NCI-H2227 (cell line): ENCODE data around the gene ACAT2.
A peak's percentile ranks its signal among the peaks of the same experiment; 100 is the strongest.
"Not testable (repeated sequence)": the region's sequence is repeated elsewhere in the genome, so short reads cannot be mapped to it uniquely, and the experiment has no call there.

Experiments used
- DNase-seq: peaks from one replicate; lab custom pipeline; 2025; ENCODE audit not compliant: unreplicated experiment; lab: John Stamatoyannopoulos, UW

Gene ACAT2

DNA sequence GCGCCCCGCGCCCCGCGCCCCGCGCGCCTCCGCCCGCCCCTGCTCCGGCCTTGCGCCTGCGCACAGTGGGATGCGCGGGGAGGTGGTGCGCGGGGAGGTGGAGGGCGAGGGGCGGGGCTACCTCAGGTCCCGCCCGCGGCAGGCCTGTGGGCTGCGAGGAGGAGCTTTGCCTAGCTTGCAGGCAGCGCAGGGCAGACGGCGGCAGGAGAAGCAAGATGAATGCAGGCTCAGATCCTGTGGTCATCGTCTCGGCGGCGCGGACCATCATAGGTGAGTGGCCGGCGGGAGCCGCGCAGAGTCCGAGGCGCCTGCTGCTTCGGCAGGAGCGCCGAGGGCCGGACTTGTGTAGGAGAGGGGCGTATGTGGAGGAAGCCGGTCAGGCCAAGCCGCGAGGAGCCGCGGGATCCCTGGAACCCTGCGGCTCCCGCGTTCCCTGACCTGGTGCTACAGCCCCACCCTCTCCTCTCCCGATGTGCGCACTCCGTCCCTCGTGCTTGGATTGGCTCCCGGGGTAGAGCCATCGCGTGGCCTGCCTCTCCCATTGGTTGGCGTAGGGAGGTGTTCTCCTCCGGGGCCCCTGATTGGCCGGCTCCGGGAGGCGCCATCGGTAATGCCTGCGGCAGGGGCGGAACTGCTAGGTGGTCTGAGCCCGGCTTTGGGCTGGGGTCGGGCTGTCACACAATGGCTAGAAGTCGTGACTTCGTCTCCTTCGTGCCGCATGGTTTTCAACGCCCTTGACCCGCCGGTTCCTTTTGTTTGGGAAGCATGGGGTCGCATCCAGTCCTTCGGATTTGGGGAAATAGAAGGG lies at the start of gene ACAT2:
ACAT2 (plus strand) TSS at position 173 of the 808 bp plus-strand sequence; CDS start at position 216, 43 bp downstream.
- DNase-seq: peak; percentile 93

DNA sequence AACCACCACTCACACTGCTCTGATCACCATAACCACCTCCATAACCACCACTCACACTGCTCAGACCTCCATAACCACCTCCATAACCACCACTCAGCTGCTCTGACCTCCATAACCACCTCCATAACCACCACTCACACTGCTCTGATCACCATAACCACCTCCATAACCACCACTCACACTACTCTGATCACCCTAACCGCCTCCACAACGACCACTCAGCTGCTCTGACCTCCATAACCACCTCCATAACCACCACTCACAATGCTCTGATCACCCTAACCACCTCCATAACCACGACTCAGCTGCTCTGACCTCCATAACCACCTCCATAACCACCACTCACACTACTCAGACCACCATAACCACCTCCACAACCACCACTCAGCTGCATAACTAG lies 49.5 kb upstream of the ACAT2 start:
- not testable (repeated sequence) for DNase-seq

DNA sequence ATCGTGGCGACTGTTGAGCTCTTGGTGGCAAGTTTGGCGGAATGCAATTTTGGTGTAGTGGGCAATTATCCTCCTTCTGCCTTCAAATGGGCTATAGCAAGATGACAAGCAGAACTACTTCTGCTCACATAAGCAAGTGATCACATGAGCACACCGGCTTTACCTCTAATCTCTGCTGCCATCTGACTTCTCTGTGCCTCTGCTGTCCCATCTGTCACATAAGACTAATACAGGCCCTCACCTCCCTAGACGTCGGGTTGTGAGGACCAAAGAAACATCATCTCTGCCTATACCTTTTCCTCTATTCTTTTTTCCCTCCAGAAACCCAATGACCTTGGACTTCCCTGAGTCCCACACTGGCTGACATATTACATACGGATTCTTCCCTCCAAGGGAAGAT lies 47.9 kb upstream of the ACAT2 start:
- no peak for DNase-seq

DNA sequence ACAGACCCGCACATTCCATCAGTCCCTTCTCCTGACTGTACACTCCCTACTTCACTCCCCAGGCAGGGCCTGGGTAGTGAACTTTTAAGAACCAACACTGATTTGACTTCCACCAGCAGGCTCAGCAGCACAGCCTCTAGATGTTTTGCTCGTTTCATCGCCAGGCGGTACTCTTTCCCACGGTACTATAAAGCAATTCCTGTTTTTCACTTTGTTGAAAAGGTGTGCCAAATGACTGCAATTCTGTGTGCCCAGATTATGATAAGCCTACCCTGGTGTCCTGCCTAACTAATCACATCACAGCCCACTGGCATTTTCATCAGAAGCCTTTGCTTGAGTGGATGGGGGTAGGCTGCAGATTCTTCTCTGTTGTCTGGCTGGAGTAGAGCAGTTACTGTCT lies 47.4 kb upstream of the ACAT2 start:
- DNase-seq: no peak

DNA sequence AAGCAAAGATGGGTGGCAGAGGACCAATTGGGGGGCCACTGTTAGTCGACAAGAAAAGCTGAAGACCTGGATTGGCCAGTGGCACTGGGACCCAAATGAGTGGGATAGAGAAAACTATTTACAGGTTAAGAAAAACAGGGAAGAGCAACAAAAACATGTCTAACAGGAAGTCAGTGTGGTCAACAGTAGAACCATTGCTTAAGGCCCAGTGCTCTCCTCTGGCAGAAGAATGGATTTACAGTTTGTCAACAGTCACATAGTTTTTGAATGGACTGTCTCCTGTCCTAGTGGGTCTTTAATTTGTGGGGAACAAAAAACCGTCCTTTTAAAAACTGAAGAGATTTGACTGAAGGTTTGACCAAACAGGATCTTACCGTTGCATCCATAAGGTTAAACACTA lies 46.7 kb upstream of the ACAT2 start:
- no peak for DNase-seq

DNA sequence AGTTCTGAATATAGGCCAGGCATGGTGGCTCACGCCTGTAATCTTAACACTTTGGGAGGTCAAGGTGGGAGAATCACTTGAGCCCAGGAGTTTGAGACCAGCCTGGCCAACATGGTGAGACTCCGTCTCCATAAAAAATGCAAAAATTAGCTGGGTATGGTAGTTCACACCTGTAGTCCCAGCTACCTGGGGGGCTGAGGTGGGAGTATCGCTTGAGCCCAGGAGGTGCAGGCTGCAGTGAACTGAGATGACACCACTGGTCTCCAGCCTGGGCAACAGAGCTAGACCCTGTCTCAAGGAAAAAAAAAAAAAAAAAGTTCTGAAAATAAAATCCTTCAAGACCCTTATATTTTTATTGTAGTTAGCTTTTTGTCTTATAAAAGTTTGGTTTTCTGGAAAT lies 46.2 kb upstream of the ACAT2 start:
- no peak for DNase-seq

DNA sequence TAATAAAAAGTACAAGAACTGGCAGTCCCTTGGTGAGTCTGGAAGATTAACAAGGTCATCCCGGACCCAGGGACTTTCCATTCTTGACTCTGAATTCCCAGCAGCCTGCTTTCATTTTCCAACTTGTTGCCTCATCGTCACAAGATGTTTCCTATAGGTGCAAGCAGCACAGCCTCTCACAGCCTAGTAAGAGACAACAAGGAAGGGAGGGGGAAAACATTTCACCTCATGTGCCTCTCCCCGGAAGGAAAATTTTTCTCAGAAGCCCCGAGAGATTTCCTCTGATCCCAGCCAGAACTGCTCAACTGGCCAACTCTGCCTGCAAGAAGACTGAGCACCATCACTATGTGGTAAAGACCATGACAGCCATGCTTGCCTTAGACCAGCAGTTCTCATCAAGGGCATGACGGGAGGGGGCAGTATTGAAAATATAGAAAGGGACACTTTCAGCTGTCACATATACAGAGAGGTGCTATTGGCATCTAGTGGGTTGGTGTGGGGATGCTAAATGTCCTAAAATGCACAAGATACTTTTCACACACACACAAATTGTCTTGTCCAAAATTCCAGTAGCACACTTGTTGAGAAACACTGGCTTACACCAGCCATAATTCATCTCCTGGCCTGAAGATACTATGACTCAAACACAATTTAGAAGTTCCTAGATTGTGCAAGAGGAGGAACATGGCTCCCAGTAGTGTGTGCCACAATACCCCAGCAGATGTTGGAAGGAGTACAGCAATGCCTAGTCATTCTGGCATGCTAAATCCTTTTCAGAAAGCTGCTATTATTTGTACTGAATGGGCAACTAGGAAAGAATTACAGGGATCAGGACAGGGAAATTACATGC lies 45.4 kb upstream of the ACAT2 start:
- DNase-seq: no peak

DNA sequence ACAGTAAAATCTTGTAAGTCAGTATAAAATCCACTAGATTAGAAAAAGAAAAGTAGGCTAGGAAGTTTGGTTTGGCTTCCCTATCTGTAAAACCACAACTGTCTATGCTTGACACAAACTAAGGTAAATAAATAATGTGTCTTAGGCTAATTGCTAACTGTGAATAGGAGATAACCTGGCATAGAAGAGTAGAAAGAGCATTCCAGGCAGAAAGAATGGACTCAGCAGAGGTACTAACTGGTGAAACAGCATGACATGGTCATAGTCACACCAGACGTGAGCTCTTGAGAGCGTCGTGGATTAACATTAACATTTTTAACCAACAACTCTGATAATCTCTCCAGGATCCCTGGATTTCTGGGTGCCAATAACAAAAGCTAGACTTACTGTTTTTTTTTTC lies 43.2 kb upstream of the ACAT2 start:
- DNase-seq: no peak

DNA sequence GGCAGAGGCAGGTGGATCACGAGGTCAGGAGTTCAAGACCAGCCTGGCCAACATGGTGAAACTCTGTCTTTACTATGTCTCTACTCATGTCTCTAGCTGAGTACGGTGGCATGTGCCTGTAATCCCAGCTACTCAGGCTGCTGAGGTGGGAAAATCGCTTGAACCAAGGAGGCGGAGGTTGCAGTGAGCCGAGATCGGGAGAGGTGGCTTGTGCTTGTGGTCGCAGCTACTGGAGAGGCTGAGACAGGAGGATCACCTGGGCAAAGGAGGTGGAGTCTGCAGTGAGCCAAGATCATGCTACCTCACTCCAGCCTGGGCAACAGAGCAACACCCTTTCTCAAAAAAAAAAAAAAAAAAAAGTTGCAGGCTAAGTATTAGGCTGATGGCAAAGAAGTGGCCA lies 42.6 kb upstream of the ACAT2 start:
- no peak for DNase-seq

DNA sequence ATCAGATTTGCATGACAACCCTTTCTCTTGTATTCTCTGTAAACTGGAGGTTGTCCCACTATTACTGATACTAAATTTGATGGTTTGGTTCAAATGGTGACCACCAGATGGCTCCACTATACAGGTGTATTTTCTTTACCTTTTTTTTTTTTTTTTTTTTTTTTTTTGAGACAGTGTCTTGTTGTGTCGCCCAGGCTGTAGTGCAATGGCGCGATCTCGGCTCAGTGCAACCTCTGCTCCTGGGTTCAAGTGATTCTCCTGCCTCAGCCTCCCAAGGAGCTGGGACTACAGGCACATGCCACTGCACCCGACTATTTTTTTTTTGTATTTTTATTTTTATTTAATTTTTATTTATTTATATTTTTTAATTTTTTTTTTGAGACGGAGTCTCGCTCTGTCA lies 41.1 kb upstream of the ACAT2 start:
- DNase-seq: peak; percentile 39

DNA sequence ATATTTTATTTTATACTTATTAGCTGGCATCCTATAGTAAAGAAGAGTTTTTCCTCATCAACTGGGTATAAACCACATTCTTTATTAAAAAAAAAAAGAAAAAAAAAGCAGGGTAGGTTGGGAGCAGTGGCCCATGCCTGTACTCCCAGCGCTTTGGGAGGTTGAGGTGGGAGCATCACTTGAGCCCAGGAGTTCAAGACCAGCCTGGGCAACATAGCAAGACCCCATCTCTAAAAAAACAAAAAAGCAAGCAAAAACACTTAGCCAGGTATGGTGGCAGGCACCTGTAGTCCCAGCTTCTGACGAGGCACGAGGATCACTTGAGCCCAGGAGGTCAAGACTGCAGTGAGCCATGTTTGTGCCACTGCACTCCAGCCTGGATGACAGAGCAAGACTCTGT lies 39.9 kb upstream of the ACAT2 start:
- DNase-seq: not testable (repeated sequence)

DNA sequence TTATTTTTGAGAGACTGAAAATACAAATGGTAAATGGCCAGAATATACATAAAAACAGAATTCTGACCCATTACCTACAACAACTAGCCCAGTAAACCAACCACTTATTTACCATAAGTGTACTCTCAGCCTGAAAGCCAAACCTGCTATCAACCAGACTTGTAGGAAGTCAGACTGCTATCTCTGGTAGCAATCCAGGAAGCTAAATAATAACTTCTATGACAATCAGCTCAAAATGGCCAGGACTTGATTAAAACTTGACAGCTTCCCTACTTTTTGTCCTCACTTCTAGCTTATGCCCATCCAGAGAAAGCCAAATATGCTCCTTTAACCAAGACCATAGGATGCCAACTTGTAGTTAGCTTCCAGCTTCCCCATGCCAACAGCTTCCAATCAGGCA lies 39.2 kb upstream of the ACAT2 start:
- DNase-seq: no peak

DNA sequence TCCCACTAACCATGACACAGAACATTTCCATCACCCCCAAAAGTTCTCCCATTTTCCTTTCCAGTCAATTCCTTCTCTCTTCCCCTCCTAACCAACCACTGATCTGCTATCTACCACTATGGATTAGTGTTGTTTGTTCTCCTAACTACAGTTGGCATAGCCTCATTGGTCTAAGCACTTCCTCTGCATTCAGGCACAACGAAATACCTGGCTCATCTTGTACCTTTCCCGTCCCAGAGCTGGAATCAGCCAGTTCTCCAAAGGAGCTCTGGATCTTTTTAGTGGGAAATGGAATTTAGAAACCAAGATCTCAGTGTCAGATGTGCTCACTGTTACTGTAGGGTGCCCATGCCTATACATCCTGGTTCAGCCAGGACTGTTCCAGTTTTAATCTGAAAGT lies 38.6 kb upstream of the ACAT2 start:
- no peak for DNase-seq

DNA sequence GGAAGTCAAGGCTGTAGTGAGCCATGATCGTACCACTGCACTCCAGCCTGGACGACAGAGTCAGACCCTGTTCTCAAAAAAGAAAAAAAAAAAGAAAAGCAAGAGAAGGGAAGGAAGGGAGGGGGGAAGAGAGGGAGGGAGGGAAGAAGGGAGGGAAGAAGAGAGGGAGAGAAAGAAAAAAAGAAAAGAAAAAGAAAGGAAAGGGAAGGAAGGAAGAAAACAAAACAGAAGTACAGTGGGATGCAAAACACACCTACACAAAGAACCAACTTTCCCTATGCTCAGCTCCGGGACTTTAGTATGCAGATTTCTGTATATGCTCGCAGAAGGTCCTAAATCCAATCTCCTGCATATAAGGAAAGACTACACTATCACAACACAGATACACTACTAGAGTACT lies 37.1 kb upstream of the ACAT2 start:
- no peak for DNase-seq

DNA sequence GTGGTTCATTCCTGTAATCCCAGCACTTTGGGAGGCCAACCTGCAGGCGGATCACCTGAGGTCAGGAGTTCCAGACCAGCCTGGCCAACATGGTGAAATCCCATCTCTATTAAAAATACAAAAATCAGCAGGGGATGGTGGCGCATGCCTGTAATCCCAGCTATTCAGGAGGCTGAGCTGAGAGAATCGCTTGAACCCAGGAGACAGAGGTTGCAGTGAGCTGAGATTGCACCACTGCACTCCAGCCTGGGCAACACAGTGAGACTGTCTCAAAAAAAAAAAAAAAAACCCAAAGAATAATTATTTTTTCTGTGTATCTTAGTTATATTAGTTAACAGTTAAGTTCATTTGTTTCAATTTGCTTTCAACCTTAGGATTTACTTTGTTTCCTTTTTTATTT lies 36.6 kb upstream of the ACAT2 start:
- DNase-seq: not testable (repeated sequence)

DNA sequence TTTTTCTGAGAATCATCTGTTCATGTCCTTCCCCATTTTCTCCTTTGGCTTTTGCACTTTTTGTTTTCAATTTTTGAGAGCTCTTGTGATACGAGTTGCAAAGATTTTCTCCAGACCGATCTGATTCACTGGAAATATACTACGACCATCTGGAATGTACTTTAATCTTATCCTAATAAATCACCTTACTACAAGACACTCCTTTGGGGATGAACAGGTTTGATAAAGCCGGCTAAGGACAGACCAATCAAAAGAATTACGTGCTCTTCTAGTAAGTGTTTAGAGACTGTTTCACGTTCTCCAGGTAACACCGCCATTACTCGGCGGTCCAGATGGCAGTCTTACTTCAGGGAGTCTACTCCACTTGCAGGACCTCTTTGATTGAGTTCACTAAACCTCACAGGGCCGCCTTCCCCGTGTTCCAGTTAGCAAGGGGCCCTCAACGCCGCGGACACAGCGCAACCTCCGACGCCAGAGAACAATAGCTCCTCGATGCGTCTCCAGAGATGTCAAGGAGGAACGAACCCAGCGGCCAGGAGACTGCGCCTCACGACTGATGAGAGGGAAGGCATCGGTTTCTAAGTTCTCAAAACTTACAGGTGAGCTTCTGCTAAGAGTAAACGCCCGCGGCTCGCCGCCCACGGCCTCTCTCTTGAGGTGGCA lies 35.5 kb upstream of the ACAT2 start:
- DNase-seq: peak; percentile 83

DNA sequence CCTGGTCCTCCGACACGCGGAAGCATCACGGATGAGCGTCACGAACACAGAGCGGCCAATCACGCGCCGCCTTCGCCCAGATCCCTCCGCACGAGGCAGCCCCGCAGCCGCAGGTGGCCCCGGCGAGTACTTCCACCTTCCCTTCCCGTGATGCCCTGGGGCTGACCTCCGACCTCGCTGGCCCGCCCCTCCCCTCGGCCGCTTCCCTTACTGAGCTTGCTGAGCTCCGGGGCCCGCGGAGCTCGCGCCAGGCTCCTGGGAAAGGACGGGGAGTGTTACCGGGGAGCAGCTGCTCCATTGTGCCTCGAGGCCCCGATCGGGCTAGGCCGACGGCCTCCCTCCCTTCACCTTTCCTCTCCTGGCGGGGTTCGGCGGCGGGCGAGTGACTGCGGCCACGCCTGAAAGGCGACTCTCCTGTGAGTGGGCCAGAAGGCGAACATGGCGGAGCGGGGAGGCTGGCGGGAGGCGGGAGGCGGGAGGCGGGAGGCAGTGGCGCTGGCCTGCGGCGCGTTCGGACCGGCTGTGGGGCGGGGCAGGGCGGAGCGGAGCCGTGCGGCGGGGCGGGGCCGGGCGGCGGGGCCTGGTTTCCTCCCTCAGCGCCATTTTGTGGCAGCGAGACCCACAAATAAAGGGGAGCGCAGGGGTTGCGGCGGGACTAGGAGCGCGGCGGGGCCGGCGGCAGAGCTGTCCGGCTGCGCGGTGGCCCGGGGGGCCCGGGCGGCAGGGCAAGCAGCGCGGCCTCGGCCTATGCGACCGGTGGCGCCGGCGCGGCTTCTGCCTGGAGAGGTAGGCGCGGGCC lies 34.7 kb upstream of the ACAT2 start, which contains the start of gene WTAP:
WTAP (plus strand) TSS at position 589 of the 799 bp plus-strand sequence. CDS start 8,760 bp downstream, outside the sequence.
- DNase-seq: peak; percentile 95

DNA sequence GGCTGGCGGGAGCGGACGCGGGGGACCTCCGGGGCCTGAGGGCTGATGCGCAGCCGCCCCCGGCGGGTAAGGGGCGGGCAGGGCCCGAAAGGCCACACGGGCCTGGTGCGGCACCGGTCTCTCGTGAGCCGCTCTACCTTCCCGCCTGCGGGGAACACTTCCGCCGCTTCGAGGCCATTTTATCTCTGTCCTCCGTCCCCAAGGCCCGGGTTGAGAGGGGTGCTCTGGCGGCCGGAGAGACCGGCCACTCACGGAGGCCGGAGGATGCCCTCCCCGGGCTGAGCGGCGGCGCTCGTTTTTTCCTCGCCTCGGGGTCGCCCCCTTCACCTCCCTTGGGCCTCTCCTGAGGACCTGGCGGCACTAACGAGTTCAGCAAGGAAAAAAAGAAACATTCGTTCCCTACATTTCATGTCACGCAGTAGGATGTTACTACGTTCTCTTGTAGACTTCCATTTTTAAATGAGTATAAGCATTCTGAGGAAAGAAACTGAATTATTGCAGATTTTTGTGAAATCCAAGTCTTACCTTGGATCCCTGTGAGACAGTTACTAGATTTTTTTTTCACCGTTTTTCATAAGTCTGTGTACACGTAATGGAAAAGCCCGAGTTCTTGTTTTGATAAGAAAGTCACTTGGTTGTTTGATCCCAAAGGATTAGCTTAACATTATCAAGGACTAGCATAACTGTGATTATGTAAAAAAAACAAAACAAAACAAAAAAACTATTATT lies 34.0 kb upstream of the ACAT2 start:
- DNase-seq: peak; percentile 68

DNA sequence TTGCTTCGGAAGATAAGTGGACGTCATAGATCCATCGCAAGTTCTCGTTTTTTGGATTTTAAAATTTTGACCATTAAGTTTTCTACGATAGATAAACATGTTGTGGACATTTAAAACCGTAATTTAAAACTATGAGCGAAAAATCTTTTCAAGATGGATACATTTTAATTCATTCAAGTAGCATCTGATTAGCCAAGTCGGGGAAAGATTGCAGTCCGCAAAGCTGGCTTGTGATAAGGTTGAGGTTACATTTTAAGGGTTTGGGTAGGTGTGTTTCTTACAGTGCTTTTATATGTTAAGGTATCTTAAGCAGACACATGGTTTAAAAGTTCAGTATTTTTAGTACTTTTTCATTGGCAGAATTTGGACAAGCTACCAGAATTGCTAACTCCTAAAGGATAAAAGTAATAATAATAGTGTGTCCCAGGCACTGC lies 33.3 kb upstream of the ACAT2 start:
- no peak for DNase-seq
